ENCODE measurements around the gene CFAP45.

The CFAP45 gene, protein sequence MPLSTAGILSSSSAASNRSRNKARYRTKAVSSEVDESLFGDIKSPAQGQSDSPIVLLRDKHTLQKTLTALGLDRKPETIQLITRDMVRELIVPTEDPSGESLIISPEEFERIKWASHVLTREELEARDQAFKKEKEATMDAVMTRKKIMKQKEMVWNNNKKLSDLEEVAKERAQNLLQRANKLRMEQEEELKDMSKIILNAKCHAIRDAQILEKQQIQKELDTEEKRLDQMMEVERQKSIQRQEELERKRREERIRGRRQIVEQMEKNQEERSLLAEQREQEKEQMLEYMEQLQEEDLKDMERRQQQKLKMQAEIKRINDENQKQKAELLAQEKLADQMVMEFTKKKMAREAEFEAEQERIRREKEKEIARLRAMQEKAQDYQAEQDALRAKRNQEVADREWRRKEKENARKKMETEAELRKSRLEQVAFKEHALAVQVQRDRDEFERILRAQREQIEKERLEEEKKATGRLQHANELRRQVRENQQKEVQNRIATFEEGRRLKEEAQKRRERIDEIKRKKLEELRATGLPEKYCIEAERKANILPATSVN

GRCh38 chr1:159900086-159900680 lies at the start of gene CFAP45:
TSS of gene CFAP45 (minus strand) at chr1:159900165. CDS start at chr1:159900098, 67 bp downstream.
- DNase-seq = no peak

GRCh38 chr1:159949123-159949522 lies 49.2 kb upstream of the CFAP45 start:
- no peak for DNase-seq

DNA sequence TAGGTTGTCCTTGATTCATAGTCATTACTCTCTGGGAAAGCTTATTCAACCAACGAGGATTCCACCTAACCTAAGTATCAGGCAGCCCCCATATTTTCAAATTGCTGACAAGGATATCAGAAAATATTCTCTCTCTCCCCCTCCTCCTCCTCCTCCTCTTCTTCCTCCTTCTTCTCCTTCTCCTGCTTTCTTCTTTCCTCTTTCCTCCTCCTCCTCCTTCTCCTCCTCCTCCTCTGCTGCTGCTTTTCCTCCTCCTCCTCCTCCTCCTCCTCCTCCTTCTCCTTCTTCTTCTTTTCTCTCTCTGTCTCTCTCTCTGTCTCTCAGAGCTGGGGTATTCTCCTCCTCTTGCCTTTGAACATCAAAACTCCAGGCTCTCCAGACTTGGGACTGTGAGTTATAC lies 48.0 kb upstream of the CFAP45 start:
- DNase-seq = no peak

GRCh38 chr1:159946242-159947187 lies 46.5 kb upstream of the CFAP45 start:
- DNase-seq = no peak

DNA sequence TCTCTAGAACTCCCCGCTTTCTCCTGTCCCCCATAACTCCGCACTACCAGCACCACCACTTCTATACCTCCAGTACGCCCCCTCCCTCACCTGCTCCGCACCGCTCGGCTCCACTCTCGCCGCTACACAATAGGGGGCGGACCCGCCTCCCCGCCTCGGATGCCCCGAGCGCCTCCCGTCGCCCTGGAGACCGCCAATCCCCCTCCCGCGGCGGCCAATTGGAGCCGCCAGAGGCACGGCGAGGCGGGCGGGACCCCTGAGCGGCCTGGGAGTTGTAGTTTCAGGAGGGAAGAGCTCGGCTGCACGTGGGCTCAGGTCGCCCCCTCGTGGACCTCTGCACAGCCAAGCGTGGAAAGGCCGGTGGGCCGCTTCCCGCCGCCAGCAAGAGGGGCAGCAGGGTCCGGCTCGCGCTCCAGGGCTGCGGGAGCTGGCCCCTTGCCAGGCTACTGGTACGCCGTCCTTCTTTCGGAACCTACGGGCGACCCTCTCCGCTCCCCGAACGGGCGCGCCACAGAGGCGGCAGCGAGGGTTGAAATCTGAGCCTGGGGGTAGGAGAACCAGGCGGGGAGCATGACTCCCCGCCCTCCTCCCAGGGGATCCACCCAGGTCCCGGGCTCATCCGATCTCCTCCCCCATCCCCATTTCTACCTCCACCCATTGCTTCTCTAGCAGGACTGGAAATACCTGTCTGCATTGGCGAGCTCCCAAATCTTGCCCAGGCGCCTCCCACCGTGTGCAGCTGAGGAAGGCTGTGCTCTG lies 45.7 kb upstream of the CFAP45 start, which contains the start of gene IGSF9:
TSS of gene IGSF9 (minus strand) at position 131 of the 759 bp plus-strand sequence. CDS start 2,159 bp downstream, outside the sequence.
- DNase-seq = peak; percentile 53

DNA sequence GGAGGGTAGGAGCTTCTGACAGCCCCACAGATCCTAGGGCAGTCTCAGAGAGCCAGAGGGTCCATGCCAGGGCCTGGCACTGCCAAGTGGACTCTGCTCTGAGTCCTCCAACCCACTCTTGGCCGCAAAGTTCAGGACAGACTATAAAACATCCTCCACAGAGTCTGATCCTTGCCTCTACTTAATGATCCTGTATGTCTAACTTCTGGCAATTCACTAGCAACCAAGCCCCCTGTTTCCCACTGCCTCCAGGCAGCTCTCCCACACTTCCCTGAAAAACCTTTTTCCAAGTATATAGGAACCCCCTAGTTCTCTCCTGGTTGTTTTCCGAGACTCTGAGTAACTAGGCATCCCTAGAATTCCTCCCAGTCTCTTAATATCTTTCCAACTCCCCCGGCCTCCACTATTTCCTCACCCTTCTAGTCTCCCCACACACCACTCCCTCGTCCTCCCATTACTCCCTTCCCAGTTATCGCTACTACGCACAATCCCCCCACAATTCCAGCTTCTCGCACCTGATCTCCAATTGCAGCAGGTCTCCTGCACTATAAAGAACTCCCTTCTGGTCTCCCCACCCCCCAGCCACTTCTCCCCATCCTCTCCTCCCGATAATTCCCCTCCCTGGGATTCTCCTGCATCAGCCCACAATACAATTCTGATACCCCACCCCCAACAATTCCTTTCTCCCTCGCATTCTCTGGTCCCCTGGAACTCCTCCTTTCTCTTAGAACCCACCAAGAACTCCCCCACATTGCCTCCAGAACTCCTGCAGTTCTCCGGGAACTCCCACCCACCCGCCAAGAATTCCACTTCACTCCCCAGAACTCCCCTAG lies 44.9 kb upstream of the CFAP45 start:
- DNase-seq = no peak

DNA sequence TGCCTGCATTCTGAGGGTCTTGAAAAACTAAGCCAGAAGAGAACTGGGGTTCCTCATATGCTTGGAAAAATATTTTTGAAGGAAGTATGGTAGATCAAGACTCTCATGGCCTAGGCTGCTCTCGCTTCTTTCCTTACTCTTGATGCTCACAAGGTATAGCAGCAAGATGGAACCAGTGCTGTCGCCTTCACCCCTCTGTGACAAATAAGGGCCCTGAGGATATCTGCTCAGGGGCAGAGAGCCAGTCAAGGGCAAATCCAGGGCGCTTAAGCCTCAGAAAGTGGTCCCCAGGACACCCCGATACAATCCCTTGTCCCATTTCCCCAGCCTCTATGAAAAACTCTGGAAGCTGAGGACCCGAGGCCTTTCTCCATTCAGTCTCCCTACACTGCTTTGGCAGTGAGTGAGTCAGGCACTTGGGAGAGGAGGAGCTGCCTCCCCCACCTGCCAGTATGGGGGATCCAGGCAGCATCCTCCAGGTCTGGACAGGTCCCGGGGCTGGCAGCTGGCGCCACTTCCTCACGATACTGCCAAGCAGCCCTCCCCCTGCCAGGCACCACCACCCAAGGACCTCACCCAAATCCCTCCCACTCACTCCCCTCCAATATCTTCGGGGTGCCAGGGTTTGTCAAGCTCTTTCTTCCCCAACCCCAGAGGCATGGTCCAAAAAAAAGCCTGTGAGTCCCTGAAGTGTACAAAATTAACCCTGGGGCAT lies 44.1 kb upstream of the CFAP45 start:
- no peak for DNase-seq

DNA sequence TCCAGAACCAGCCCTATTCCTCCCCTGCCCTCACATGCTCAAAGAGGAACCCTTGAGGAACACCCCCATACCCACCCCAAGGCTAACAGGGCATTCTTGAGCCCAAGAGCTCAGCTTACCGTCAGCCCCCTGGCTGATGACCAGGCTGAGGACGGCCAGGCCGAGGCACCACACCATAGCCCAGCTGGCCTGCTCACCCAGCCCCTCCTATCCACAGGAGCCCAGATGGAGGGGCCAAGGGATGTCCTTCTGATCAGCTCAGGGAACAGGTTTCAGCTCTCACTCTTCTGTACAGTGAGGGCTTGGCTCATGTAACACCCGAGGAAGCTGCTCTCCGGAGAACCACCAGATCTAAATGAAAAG lies 43.3 kb upstream of the CFAP45 start:
- no peak for DNase-seq

GRCh38 chr1:159942632-159943277 lies 42.8 kb upstream of the CFAP45 start:
- no peak for DNase-seq

DNA sequence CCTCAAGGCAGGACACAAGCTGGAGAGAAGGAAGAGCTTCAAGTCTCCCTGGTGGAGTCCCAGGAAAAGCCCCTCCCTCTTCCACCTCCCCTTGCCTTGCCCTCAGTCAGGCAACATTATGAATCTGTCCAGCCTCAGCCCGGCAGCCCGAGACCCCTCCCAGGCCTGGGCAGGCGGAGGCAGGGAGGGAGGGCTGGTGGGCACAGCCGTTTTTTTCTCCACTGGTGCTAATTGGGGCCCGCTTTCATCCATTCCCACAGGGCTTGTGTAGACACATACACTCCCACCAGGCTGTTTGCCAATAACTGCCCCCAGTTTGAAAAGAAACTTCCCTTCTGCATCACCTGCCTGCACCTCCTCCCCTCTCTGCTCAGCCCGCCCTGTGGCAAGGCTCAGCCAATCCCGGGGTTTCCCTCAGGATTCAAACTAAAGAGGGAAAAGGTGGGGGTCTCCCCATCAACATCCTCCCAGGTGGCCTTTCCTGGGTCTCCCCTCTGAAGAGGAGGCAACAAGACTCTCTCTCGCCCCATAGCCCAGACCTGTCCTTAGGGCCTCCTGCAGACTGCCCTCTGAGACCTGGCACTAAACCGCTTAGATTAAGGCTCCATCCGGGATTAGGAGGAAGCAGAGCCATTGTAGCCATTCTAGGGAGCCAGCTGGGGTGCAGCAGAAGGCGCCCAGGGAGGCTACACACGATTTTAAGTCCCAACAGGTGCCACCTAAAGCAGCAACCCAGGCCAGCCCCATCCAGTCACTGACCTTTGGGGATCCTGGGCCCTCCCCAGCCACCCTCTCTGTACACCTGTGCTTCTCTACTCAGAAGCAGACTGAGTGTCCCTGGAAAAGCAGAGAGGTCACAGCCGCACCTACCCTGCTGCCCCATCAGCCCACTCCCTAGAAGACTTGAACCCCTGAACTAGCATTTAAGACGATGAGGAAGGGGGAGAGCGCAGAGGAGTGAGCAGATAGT lies 41.9 kb upstream of the CFAP45 start:
- no peak for DNase-seq

GRCh38 chr1:159941141-159941540 lies 41.2 kb upstream of the CFAP45 start:
- DNase-seq = no peak

GRCh38 chr1:159940006-159940620 lies 40.1 kb upstream of the CFAP45 start:
- DNase-seq = no peak

DNA sequence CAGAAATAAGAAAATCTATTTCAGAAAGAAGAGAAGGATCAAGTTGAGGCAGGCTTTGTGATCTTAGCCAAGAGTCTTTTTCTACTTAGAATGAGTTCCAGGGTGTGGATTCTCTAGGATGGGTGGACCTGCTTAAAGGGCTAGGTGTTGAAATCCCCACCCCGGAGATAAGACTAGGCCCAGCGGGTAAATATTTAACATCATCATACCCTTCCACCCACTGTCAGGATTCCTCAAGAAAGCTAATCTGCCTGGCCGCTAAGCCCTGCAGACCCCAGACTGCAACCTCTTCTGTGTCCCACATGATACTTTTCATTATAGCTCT lies 39.7 kb upstream of the CFAP45 start:
- no peak for DNase-seq

DNA sequence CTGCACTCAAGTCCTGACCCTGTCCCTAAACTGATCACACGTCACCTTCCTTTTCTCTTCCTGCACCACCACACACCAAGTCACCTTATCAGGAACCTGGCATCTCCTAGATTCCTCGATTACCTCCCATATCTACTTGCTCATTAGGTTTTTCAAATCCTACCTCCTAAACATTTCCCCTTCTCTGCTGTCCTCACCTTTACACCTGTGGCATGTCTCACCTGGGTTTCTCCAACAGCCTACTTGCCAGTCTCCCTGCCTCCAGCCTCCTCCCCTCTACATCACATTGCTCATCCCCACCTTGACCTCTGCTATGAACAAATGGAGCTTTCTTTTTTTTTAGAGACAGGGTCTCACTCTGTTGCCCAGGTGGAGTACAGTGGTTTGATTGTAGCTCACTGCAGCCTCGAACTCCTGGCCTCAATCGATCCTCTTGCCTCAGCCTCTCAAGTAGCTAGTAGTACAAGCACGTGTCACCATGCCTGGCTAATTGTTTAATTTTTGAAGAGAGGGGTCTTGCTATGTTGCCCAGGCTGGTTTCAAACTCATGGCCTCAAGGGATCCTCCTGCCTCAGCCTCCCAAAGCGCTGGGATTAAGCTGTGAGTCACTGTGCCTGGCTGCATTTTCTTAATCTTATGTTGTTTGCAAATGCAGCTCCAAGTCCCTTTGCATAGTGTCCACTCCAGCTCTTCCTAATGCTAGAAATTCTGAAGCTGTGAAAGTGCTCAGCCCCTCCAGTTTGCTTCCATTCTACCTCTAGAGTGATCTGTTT lies 39.1 kb upstream of the CFAP45 start:
- DNase-seq = no peak

GRCh38 chr1:159938211-159938852 lies 38.4 kb upstream of the CFAP45 start:
- DNase-seq = peak; percentile 46

GRCh38 chr1:159937054-159937750 lies 37.2 kb upstream of the CFAP45 start:
- no peak for DNase-seq
